Prostate gland (tissue), 2 donors: ENCODE data around the gene ABHD17C.

Source experiments
- POLR2A ChIP-seq: fragments of 450-650 bp; IDR thresholded peaks from one replicate; pipeline ENCODE4 v1.6.1; 2016; ENCODE audit warnings: antibody characterized with exemption, mild to moderate bottlenecking
- POLR2AphosphoS5 ChIP-seq: sonication (generic); formaldehyde crosslinking; IDR thresholded peaks from one replicate; pipeline ENCODE4 v1.6.1; 2017; ENCODE audit warnings: antibody characterized with exemption
- TF ChIP-seq, protein P1 (sequence below), 4 experiments: fragments of 200-600 bp in 2 of 4; fragments of 450-650 bp in 2 of 4; sonication (generic) in 2 of 4; IDR thresholded peaks; 1 replicate in 3 of 4; 2 replicates in 1 of 4; pipeline ENCODE4 v1.5.1; 2016 to 2019; ENCODE audit warnings: antibody characterized with exemption in 4 of 4, mild to moderate bottlenecking in 2 of 4, moderate library complexity in 2 of 4

DNA sequence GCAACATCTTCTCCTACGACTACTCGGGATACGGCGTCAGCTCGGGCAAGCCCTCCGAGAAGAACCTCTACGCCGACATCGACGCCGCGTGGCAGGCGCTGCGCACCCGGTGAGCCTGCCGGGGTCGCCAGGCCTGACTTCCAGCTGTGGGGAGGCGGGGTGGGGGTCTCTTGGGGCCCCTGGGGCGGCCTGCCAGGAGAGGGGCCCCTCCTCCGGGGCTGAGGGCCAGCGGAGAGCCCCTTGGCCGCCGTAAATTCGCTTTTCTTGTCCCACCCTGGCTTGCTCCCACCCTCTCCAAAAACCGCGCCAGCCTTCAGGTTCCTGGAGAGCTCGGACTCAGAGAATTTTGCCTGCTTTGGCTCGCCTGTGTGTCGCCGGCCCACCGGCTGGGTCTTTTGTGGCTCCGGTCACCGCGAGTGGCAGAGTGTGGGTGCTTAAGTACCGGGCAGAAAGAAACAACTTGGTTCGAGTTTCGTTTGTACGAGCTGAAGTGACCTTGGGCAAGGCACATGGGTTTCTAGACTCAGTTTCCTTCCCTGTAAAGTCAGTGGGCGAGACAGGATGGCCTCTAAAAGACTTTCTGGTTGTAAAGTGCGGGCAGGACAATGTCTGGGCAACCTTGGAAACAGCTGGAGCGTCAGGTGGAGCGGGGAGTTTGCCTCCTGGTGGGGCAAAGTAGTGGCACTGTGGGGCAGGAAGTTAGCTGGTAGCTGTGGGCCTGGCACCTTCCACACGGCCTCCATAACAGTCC lies 976 bp downstream of the ABHD17C start:
- TF ChIP-seq, protein P1, sequence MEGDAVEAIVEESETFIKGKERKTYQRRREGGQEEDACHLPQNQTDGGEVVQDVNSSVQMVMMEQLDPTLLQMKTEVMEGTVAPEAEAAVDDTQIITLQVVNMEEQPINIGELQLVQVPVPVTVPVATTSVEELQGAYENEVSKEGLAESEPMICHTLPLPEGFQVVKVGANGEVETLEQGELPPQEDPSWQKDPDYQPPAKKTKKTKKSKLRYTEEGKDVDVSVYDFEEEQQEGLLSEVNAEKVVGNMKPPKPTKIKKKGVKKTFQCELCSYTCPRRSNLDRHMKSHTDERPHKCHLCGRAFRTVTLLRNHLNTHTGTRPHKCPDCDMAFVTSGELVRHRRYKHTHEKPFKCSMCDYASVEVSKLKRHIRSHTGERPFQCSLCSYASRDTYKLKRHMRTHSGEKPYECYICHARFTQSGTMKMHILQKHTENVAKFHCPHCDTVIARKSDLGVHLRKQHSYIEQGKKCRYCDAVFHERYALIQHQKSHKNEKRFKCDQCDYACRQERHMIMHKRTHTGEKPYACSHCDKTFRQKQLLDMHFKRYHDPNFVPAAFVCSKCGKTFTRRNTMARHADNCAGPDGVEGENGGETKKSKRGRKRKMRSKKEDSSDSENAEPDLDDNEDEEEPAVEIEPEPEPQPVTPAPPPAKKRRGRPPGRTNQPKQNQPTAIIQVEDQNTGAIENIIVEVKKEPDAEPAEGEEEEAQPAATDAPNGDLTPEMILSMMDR (IDR thresholded peaks at IDR 0.05), result peak in 2 of 4 experiments; percentile 40 to 56
- TF ChIP-seq POLR2AphosphoS5, result peak; percentile 20
- peak; percentile 42 for TF ChIP-seq POLR2A
